IMR-90 (cell line): Measurements from ENCODE around the gene CUX1. TPM values are rescaled to one million over a fixed set of nuclear protein-coding genes. Genes with fewer than 3 reads are reported as not detected.
A peak's percentile ranks its signal among the peaks of the same experiment; 100 is the strongest.

Source experiments
- MXI1 ChIP-seq: IDR thresholded peaks from 2 replicates; pipeline ENCODE4 v1.6.1; 2012; ENCODE audit warnings: low read depth, mild to moderate bottlenecking, low read length, moderate library complexity, borderline replicate concordance
- NFE2L2 ChIP-seq: fragments of 150-350 bp; IDR thresholded peaks from 2 replicates; pipeline ENCODE4 v1.6.1; 2016; ENCODE audit warnings: low read depth, mild to moderate bottlenecking, low read length
- RAD21 ChIP-seq: IDR thresholded peaks from 2 replicates; pipeline ENCODE4 v1.6.1; 2012; ENCODE audit warnings: low read length, improper control_type of control experiment
- polyA plus RNA-seq, 3 experiments: library from polyadenylated mRNA; depleted of rRNA; stranded (reverse); fragments of >200 nt; gene quantifications; 2 replicates each; pipeline ENCODE4 v1.2.3, GENCODE V29; 2012; ENCODE audit warnings: low replicate concordance in 1 of 3
- total RNA-seq: library from RNA; depleted of rRNA; stranded (reverse); fragments of >200 nt; gene quantifications from 2 replicates; pipeline ENCODE4 v1.2.3, GENCODE V29; 2012

Gene CUX1
- total and polyA plus RNA-seq, 2 of the 4 experiments (the other 2 are of a cell fraction) = 19.7 to 46.4 TPM

DNA sequence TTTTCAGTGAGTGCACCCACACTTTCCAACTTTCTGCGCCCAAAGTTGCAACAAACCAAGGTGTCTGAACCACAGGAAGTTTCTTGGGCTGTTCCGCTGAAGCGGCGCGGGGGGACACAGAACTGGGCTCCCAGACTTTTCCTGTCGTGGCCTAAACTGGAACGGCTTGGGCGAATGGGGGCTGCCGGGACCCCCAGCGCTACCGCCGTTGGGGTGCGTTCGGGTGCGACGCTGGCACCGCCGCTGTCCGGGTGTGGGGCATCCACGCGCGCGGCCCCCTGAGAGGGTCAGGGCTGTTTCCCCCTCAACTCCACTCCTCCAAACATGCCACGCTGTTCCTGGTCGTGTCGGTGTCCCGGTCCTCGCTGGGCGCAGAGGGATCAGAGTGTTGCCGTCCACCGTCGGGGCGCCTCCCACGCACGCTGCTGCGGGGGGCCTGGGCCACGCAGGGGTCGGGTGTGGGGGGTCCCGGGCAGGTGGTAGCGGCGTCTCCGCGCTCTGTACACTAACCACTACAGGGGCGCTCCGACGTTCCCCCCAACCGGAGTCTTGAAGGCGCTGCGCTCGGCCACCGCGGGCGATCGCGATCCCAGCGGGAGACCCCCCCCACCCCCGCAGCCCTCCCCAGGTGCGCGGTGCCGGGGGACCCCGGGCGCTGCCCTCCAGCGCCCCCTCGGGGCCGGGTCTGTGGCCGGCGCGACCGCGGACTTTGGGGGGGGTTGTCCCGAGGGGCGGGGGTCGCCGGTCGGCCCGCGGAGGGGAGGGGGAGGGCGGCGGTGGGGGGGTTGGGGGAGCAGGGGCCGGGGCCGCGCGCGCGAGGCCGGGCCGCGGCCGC lies 2.2 kb upstream of the CUX1 start (continued):
- TF ChIP-seq NFE2L2 (no peak), MXI1 (peak; percentile 1; the same call in 1 of the 2 replicates), RAD21 (peak; percentile 17; the same call in 1 of the 2 replicates)
